Lung (tissue), 12 donors: ENCODE measurements around the gene CDH13. TPM values are rescaled to one million over a fixed set of nuclear protein-coding genes. Genes with fewer than 3 reads are reported as not detected.

Source experiments
- ATAC-seq: fragments of 200-7000 bp; cut with Tn5 transposase; one replicate; pipeline ENCODE4 v1.9.1; 2020; ENCODE audit warnings: moderate number of reproducible peaks; ENCODE audit not compliant: insufficient read depth, low FRiP score
- DNase-seq, 3 donors: peaks; one replicate each; pipeline ENCODE4 v3.0.0-alpha.2; 2013 to 2017
- H3K27ac ChIP-seq, 2 donors: one replicate each; pipeline ENCODE4 v1.5.1; 2013; ENCODE audit warnings: mild to moderate bottlenecking in 2 of 2, moderate library complexity in 2 of 2, control low read depth in 1 of 2, inconsistent platforms in 1 of 2, low read depth in 1 of 2, low read length in 1 of 2
- H3K27me3 ChIP-seq, 3 donors: one replicate each; pipeline ENCODE4 v1.5.1; 2013; ENCODE audit warnings: low read length in 2 of 3; ENCODE audit not compliant: control insufficient read depth in 3 of 3, insufficient read depth in 3 of 3
- H3K36me3 ChIP-seq, 4 donors: one replicate each; pipeline ENCODE4 v1.5.1; 2013; ENCODE audit warnings: low read length in 4 of 4, mild to moderate bottlenecking in 1 of 4, moderate library complexity in 1 of 4; ENCODE audit not compliant: control insufficient read depth in 4 of 4, insufficient read depth in 4 of 4
- H3K4me1 ChIP-seq, 5 donors: one replicate each; pipeline ENCODE4 v1.5.1; 2013; ENCODE audit warnings: low read length in 5 of 5, mild to moderate bottlenecking in 2 of 5, moderate library complexity in 1 of 5; ENCODE audit not compliant: control insufficient read depth in 5 of 5, insufficient read depth in 5 of 5
- H3K4me3 ChIP-seq: one replicate; pipeline ENCODE4 v1.5.1; 2013; ENCODE audit warnings: mild to moderate bottlenecking, control low read depth, moderate library complexity
- H3K9ac ChIP-seq, 2 donors: one replicate each; pipeline ENCODE4 v1.5.1; 2013; ENCODE audit warnings: low read length in 2 of 2, control low read depth in 1 of 2; ENCODE audit not compliant: insufficient read depth in 1 of 2
- H3K9me3 ChIP-seq, 4 donors: one replicate each; pipeline ENCODE4 v1.5.1; 2013; ENCODE audit warnings: low read length in 3 of 4, mild to moderate bottlenecking in 1 of 4, moderate library complexity in 1 of 4; ENCODE audit not compliant: control insufficient read depth in 4 of 4, insufficient read depth in 3 of 4
- CTCF ChIP-seq: IDR thresholded peaks from 2 replicates; pipeline ENCODE4 v1.5.1; 2012; ENCODE audit warnings: mild to moderate bottlenecking; ENCODE audit errors: control extremely low read depth, extremely low read depth
- WGBS, 2 donors: extraction: QIAGEN DNeasy Blood & Tissue Kit; methylation state at CpG; one replicate each; pipeline ENCODE4 v1.1.7; 2013; 5-methylcytosine and 5-hydroxymethylcytosine counted together
- polyA plus RNA-seq, 2 donors: library from polyadenylated mRNA; stranded (reverse); fragments of 200-250 nt; gene quantifications; one replicate each; pipeline ENCODE4 v1.2.1, GENCODE V29; 2013
- total RNA-seq, 2 donors: library from RNA; depleted of rRNA in 1 of 2; stranded (reverse); fragments of >200 nt in 1 of 2; gene quantifications; one replicate each; pipeline ENCODE4 v1.2.1, GENCODE V29; 2014 to 2021
- donor health status: control.
- donor health status: control.
- donor health status: Bipolar disorder and iron deficiency.
- donor health status: healthy.
- donor health status: DM: yes; HTN: yes; CAD: no.

The CDH13 gene
- total and polyA plus RNA-seq, 4 donors: 2.1 to 12.3 (median 7.3) TPM

- Histone ChIP-seq H3K36me3 (no peaks in the 10 kb centered on the region), H3K9ac (no peak overlapping the region), H3K4me3 (no peak overlapping the region), H3K27ac (no peak overlapping the region), H3K4me1 (peaks cover 0 to 13% (median 0%) of the 10 kb centered on the region in 5 donors), H3K9me3 (no peaks in the 10 kb centered on the region), H3K27me3 (peaks cover 0 to 3% (median 0%) of the 10 kb centered on the region in 3 donors)
- DNase-seq: no peak
- ATAC-seq: no peak
- TF ChIP-seq CTCF: no peak
- WGBS, 2 donors: 49 to 66% methylated on average over 1 of the region's 1 CpG
These were observed 1146.0 kb downstream of the CDH13 start for GRCh38 chr16:83772806-83773205.

GRCh38 chr16:83774066-83774465 lies 1147.3 kb downstream of the CDH13 start:
- WGBS, 2 donors: 80 to 87% methylated on average over 4 of the region's 4 CpGs
- ATAC-seq: no peak

GRCh38 chr16:83776944-83777343 lies 1150.2 kb downstream of the CDH13 start:
- DNase-seq (no peak), ATAC-seq (no peak)
- Histone ChIP-seq H3K27ac (no peak overlapping the region), H3K27me3 (peaks cover 0 to 3% (median 0%) of the 10 kb centered on the region in 3 donors), H3K9ac (no peak overlapping the region), H3K4me3 (no peak overlapping the region), H3K9me3 (no peaks in the 10 kb centered on the region), H3K36me3 (no peaks in the 10 kb centered on the region), H3K4me1 (peaks cover 0 to 15% (median 1%) of the 10 kb centered on the region in 5 donors)
- 83 to 91% methylated on average over 9 of the region's 9 CpGs for WGBS, 2 donors
- no peak for TF ChIP-seq CTCF

More at GRCh38 chr16:83774066-83774465, 1147.3 kb downstream of the CDH13 start:
- Histone ChIP-seq H3K4me1 (peaks cover 0 to 15% (median 0%) of the 10 kb centered on the region in 5 donors), H3K9ac (no peak overlapping the region), H3K27me3 (peaks cover 0 to 3% (median 0%) of the 10 kb centered on the region in 3 donors), H3K4me3 (no peak overlapping the region), H3K36me3 (no peaks in the 10 kb centered on the region), H3K9me3 (no peaks in the 10 kb centered on the region), H3K27ac (no peak overlapping the region)
- no peak for DNase-seq
- TF ChIP-seq CTCF: no peak

- Histone ChIP-seq H3K36me3 (peaks cover 0 to 2% (median 0%) of the 10 kb centered on the region in 4 donors), H3K27ac (no peak overlapping the region), H3K9ac (no peak overlapping the region), H3K27me3 (no peaks in the 10 kb centered on the region), H3K4me1 (peaks cover 0 to 15% (median 3%) of the 10 kb centered on the region in 5 donors), H3K9me3 (no peaks in the 10 kb centered on the region), H3K4me3 (no peak overlapping the region)
- ATAC-seq: no peak
- 20 to 39% methylated on average over 6 of the region's 6 CpGs for WGBS, 2 donors
- DNase-seq: peak in 2 of 3 donors; percentile 9 to 58
- no peak for TF ChIP-seq CTCF
These were observed 1153.1 kb downstream of the CDH13 start for GRCh38 chr16:83779886-83780285.
